D721Med (cell line): ENCODE measurements around the gene ECE1.
A peak's percentile ranks its signal among the peaks of the same experiment; 100 is the strongest.

Experiments used
- DNase-seq: peaks from one replicate; pipeline ENCODE4 v3.0.0; 2011; ENCODE audit warnings: low spot score; ENCODE audit not compliant: insufficient read length
- FAIRE-seq: peaks from 2 replicates; lab custom pipeline; 2011; peaks lifted over from hg19 to GRCh38; lab: Jason Lieb, UNC
- TF ChIP-seq, protein P1 (sequence below): IDR thresholded peaks from 2 replicates; pipeline ENCODE4 v1.5.1; 2012; ENCODE audit warnings: mild to moderate bottlenecking, control low read depth; ENCODE audit not compliant: insufficient read depth; ENCODE audit errors: missing control alignments

ECE1 gene

DNA sequence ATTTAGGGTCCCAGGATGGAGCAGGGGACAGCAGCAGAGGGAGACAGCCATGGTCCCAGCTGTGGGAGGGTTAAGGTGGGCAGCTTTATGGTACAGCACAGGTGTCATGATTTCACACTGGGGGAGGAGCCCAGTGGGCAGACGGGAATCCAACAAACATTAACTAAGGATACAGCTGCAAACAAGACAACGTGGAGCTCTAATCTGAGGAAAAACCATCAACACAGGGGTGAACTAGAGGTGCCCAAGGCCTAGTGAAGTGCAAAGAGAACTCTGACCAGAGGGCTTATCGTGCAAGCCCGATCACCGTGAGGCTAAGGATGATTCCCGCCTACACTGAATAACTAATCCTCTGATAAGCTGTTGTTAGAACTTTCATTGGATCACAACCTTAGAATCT, 18.7 kb downstream of the ECE1 start:
- no peak for FAIRE-seq
- TF ChIP-seq, protein P1, sequence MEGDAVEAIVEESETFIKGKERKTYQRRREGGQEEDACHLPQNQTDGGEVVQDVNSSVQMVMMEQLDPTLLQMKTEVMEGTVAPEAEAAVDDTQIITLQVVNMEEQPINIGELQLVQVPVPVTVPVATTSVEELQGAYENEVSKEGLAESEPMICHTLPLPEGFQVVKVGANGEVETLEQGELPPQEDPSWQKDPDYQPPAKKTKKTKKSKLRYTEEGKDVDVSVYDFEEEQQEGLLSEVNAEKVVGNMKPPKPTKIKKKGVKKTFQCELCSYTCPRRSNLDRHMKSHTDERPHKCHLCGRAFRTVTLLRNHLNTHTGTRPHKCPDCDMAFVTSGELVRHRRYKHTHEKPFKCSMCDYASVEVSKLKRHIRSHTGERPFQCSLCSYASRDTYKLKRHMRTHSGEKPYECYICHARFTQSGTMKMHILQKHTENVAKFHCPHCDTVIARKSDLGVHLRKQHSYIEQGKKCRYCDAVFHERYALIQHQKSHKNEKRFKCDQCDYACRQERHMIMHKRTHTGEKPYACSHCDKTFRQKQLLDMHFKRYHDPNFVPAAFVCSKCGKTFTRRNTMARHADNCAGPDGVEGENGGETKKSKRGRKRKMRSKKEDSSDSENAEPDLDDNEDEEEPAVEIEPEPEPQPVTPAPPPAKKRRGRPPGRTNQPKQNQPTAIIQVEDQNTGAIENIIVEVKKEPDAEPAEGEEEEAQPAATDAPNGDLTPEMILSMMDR, result no peak
- DNase-seq, result no peak

DNA sequence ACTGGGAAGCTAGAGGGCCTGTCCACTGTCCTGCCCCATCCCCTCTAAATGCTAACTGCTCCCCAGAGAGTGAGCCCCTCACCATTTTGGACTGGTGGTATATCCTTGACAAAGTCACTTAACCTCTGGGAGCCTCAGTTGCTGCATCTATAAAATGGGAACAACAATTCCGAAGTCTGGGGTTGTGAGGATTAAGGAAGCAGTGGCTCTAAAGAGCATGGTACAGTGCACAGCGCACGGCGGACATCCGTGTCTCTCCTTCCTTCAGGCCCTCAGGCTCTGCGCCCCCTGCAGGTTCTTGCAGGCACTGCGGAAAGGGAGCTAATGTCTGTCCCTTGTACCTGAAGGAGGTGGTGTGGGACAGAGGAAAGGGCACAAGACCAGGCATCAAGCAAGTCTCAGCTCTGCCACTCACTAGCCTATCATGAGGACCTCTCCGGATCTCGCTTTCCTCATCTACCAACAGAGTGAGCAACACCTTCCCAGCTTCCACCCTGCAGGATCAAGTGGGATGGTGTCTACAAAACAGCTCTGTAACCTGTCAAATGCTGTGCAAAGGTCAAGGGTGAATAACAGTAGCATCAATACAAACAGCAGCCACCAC, 20.1 kb downstream of the ECE1 start:
- FAIRE-seq (no peak), DNase-seq (peak; percentile 53)
- TF ChIP-seq, protein P1, result peak; percentile 85

DNA sequence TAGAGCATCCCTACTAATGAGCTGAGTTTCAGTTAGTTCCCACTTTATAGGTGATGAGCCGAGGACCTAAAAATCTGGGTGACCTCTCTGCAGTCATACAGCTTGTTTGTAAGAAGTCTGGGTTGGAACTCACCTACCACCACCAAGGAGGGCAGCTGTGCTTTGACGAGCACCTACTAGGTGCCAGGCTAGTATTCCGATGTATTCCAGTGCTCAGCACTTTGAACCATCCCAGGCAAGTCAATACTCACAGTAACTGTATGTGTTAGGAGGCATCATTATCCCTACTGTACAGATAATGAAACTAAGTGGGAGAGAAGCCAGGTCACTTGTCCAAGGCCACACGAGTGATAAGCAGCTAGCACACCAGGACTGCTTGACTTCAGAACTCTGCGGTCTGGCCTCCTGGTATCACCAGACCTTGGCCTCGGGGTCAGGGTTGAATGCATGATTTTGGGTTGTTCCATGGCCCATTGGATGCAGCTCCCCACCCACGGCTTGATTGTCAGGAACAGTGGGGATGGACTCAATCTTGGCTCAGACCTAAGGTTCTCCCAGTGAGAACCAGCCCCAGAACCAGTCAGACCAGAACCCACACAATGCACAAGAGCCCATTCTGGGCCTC, 20.7 kb downstream of the ECE1 start:
- TF ChIP-seq, protein P1, result no peak
- FAIRE-seq (no peak), DNase-seq (no peak)

DNA sequence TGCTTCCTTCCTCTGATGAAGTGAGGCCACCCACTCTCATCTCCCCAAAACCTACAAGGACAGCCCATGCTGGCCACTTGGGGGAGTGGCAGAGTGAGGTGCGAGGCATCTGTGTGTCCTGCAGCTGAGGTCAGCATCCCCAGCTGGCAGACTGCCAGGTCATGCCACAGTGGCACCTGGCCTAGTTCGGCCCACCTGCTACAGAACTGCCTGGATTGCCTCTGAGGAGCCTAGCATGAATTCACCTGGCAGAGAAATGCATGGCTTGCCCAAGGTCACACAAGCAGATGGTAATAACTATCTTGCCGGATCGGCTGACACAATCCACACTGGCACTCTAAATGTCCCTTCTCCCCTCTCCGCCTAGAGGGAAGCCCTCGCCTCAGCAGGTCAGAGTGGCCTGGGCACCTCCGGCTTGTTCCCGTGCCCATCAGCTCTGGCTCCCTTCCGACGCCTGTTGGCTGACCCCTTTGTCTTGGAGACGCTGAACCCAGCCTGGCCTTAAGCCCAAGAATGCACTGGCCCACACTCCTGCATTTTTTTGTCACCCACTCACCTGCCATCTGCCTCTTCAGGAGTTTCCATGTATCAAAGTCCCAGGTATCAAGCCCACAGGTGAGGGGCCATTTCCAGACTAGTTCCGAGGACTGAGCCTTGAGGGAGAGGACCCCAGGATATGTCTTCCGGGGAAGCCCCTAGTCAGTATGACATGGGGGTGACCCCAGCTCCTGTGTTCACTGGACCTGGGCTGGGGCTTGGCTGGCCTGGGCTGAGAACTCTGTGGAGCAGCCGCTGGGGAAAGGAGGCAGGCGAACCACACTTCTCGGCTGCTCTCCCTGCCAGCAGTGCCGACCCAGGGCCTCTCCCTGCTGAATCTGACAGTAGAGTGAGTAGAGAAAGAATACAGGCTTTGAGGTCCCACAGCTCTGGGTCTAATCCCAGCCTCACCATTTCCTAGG, 21.7 kb downstream of the ECE1 start:
- no peak for FAIRE-seq

DNA sequence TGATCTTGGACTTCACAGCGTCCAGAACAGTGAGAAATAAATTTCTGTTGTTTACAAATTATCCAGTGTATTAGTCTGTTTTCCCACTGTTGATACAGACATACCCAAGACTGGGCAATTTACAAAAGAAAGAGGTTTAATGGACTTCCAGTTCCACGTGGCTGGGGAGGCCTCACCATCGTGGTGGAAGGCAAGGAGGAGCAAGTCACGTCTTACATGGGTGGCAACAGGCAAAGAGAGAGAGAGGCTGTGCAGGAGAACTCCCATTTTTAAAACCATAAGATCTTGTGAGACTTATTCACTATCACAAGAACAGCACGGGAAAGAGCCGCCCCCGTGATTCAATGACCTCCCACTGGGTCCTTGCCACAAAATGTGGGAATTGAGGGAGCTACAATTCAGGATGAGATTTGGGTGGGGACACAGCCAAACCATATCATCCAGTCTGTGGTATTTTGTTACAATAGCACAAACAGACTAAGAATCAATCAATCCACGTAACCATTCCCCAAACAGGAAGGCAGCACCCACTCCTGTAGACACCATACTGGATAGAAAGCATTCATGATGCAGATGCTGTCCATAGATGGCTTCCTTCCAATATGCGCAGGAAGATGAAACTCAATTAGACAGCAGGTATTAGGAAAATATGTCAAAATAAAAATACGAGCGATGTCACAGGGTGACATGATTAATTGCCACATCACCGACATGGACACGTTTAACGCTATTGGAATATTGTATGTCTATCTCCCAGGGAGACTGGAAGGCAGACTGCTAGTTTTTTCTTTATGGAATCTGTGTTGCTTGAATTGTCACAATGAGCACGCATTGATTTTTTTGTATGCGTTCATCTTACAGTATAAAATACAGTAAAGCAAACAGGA, 22.8 kb downstream of the ECE1 start:
- FAIRE-seq (no peak), DNase-seq (no peak)
- TF ChIP-seq, protein P1, result no peak

More for the DNA sequence above, 21.7 kb downstream of the ECE1 start:
- TF ChIP-seq, protein P1, result no peak
- no peak for DNase-seq

DNA sequence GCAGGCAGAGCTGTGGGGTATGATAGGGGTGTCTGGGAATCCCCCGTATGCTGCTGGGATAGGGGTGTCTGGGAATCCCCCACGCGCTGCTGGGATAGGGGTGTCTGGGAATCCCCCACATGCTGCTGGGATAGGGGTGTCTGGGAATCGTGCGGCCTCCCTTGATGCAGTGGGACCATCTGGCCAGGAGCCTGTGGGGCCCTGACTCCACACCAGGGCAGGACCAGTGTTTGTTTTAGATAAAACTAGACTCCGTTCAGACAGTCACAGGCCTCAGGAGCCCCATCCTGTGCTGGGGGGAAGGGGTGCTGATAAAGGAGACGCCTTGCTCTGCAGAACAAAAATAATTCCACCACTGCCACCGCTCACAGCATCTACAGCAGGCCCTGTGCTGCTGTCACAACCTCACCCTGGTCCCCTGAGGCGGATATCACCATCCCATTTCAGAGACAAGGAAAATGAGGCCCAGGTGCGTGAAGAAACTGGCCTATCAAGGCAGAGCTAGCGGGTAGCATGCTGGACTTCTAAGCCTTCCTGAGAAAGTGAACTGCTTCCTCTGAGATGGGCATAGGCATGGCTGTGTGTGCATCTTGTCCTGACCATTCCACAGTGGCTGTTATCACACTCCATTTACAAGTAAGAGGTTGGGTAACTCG, 24.0 kb downstream of the ECE1 start:
- FAIRE-seq (no peak), DNase-seq (no peak)
- TF ChIP-seq, protein P1, result no peak
